Measurements from ENCODE around the gene YPEL3. TPM values are rescaled to one million over a fixed set of nuclear protein-coding genes. Genes with fewer than 3 reads are reported as not detected.
"Not testable (repeated sequence)": the region's sequence is repeated elsewhere in the genome, so short reads cannot be mapped to it uniquely, and the experiment has no call there.

Gene YPEL3
- total RNA-seq, 1 donor from 2014 or later: 57.9 TPM

GRCh38 chr16:30119428-30119827 is 23.4 kb upstream of the YPEL3 start:
- Mint-ChIP-seq H3K36me3 (ENCODE audit: unreplicated experiment) (no peaks in the 10 kb centered on the region), H3K27me3 (ENCODE audit: unreplicated experiment) (peaks cover 5% of the 10 kb centered on the region), H3K9me3 (ENCODE audit: unreplicated experiment) (peaks cover 8% of the 10 kb centered on the region), H3K4me1 (ENCODE audit: low read depth, unreplicated experiment) (peaks cover 3% of the 10 kb centered on the region), H3K27ac (ENCODE audit: unreplicated experiment) (no peak overlapping the region), H3K4me3 (ENCODE audit: unreplicated experiment) (peak overlapping the region; percentile 49)
- TF ChIP-seq CTCF (IDR thresholded peaks at IDR 0.05; ENCODE audit: partially characterized antibody, unreplicated experiment): no peak
- DNase-seq: no peak

GRCh38 chr16:30117768-30118167 is 21.8 kb upstream of the YPEL3 start:
- TF ChIP-seq CTCF (IDR thresholded peaks at IDR 0.05; ENCODE audit: partially characterized antibody, unreplicated experiment): no peak
- Mint-ChIP-seq H3K27me3 (ENCODE audit: unreplicated experiment) (no peaks in the 10 kb centered on the region), H3K27ac (ENCODE audit: unreplicated experiment) (no peak overlapping the region), H3K9me3 (ENCODE audit: unreplicated experiment) (peaks cover 5% of the 10 kb centered on the region), H3K36me3 (ENCODE audit: unreplicated experiment) (no peaks in the 10 kb centered on the region), H3K4me1 (ENCODE audit: low read depth, unreplicated experiment) (no peaks in the 10 kb centered on the region), H3K4me3 (ENCODE audit: unreplicated experiment) (no peak overlapping the region)
- DNase-seq: no peak

- peaks cover 3% of the 10 kb centered on the region for H3K4me1 Mint-ChIP-seq (ENCODE audit: low read depth, unreplicated experiment)
- H3K36me3 Mint-ChIP-seq (ENCODE audit: unreplicated experiment): no peaks in the 10 kb centered on the region
- H3K9me3 Mint-ChIP-seq (ENCODE audit: unreplicated experiment): peaks cover 3% of the 10 kb centered on the region
- no peak for TF ChIP-seq CTCF (IDR thresholded peaks at IDR 0.05; ENCODE audit: partially characterized antibody, unreplicated experiment)
- H3K27ac Mint-ChIP-seq (ENCODE audit: unreplicated experiment): no peak overlapping the region
- H3K27me3 Mint-ChIP-seq (ENCODE audit: unreplicated experiment): peaks cover 3% of the 10 kb centered on the region
- no peak for DNase-seq
- no peak overlapping the region for H3K4me3 Mint-ChIP-seq (ENCODE audit: unreplicated experiment)
These were observed 20.5 kb upstream of the YPEL3 start for GRCh38 chr16:30116291-30117207.

DNA sequence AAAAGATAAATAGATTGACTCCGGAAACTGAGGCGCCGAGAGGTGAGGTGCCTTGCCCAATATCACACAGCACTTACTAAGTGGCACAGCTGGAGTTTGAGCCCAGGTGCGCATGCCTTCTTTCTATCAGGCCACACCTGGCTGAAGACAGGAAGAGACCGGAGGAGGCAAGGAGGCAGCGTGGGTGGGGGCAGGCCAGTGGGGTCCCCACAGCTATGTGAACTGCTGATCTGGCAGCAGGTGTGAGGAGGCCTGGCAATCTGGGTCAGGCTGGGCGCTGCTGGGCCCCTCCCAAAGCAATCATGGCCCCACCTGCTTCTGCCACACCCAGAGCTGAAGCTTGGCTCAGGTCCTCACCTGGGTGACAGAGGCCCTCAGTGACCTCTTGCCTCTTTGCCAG is 19.2 kb upstream of the YPEL3 start:
- H3K9me3 Mint-ChIP-seq (ENCODE audit: unreplicated experiment): peaks cover 8% of the 10 kb centered on the region
- no peak overlapping the region for H3K27ac Mint-ChIP-seq (ENCODE audit: unreplicated experiment)
- H3K4me1 Mint-ChIP-seq (ENCODE audit: low read depth, unreplicated experiment): peaks cover 3% of the 10 kb centered on the region
- no peak for TF ChIP-seq CTCF (IDR thresholded peaks at IDR 0.05; ENCODE audit: partially characterized antibody, unreplicated experiment)
- no peak for DNase-seq
- H3K36me3 Mint-ChIP-seq (ENCODE audit: unreplicated experiment): no peaks in the 10 kb centered on the region
- peaks cover 3% of the 10 kb centered on the region for H3K27me3 Mint-ChIP-seq (ENCODE audit: unreplicated experiment)
- H3K4me3 Mint-ChIP-seq (ENCODE audit: unreplicated experiment): no peak overlapping the region

- not testable (repeated sequence) for H3K27ac Mint-ChIP-seq (ENCODE audit: unreplicated experiment); H3K27me3 Mint-ChIP-seq (ENCODE audit: unreplicated experiment); DNase-seq; H3K4me3 Mint-ChIP-seq (ENCODE audit: unreplicated experiment); H3K36me3 Mint-ChIP-seq (ENCODE audit: unreplicated experiment); H3K9me3 Mint-ChIP-seq (ENCODE audit: unreplicated experiment); H3K4me1 Mint-ChIP-seq (ENCODE audit: low read depth, unreplicated experiment)
These were observed 18.8 kb upstream of the YPEL3 start for GRCh38 chr16:30114833-30115232.
